Measurements from ENCODE around the gene KIFBP.

Gene KIFBP, protein sequence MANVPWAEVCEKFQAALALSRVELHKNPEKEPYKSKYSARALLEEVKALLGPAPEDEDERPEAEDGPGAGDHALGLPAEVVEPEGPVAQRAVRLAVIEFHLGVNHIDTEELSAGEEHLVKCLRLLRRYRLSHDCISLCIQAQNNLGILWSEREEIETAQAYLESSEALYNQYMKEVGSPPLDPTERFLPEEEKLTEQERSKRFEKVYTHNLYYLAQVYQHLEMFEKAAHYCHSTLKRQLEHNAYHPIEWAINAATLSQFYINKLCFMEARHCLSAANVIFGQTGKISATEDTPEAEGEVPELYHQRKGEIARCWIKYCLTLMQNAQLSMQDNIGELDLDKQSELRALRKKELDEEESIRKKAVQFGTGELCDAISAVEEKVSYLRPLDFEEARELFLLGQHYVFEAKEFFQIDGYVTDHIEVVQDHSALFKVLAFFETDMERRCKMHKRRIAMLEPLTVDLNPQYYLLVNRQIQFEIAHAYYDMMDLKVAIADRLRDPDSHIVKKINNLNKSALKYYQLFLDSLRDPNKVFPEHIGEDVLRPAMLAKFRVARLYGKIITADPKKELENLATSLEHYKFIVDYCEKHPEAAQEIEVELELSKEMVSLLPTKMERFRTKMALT

DNA sequence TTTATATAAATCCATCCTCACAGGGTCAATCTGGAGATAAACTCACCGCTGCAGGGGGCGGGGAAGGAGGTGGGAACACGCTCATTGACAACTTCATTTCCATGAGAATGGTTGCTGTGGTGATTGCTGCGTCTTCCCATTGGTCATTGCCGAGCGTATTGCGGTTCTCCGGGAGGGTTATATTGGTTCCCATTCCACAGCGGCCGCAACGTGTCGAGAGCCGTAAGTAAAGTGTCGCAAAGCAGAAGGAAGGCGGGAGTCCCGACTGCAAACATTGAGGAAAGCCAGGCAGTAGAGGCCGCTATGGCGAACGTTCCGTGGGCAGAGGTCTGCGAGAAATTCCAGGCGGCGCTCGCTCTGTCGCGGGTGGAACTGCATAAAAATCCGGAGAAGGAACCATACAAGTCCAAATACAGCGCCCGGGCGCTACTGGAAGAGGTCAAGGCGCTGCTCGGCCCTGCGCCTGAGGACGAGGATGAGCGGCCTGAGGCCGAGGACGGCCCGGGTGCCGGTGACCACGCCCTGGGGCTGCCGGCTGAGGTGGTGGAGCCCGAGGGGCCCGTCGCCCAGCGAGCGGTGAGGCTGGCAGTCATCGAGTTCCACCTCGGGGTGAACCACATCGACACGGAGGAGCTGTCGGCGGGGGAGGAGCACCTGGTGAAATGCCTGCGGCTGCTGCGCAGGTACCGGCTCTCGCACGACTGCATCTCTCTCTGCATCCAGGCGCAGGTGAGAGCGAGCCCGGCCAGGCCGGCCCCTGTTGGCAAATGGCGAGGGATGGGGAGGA is at the start of gene KIFBP:
KIFBP (plus strand) TSS at position 274 of the 787 bp plus-strand sequence; CDS start at position 304, 30 bp downstream.
- TF ChIP-seq TCF12 (IDR thresholded peaks at IDR 0.05; ENCODE audit: low read depth), result no peak
- TF ChIP-seq CEBPB (IDR thresholded peaks at IDR 0.05), result peak; percentile 5; the same call in 1 of the 2 replicates
- peak; percentile 20; the same call in 1 of the 2 replicates for TF ChIP-seq EP300 (IDR thresholded peaks at IDR 0.05; ENCODE audit: borderline replicate concordance)
- TF ChIP-seq CREB1 (IDR thresholded peaks at IDR 0.05; ENCODE audit: low read depth), result peak; percentile 54; the same call in 1 of the 2 replicates
- peak; percentile 25; the same call in 1 of the 2 replicates for TF ChIP-seq RAD21 (IDR thresholded peaks at IDR 0.05; ENCODE audit: low read depth)
- TF ChIP-seq ZBTB7A (IDR thresholded peaks at IDR 0.05; ENCODE audit: low read depth), result no peak
- TF ChIP-seq FOXM1 (IDR thresholded peaks at IDR 0.05; ENCODE audit: borderline replicate concordance, low read depth), result no peak
- TF ChIP-seq, protein P1, sequence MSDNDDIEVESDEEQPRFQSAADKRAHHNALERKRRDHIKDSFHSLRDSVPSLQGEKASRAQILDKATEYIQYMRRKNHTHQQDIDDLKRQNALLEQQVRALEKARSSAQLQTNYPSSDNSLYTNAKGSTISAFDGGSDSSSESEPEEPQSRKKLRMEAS (IDR thresholded peaks at IDR 0.05), result peak; percentile 63; the same call in 1 of the 2 replicates
- peak; percentile 75 for TF ChIP-seq TEAD4 (IDR thresholded peaks at IDR 0.05)
- TF ChIP-seq NFIC (IDR thresholded peaks at IDR 0.05), result no peak
- peak; percentile 80 for TF ChIP-seq TAF1 (IDR thresholded peaks at IDR 0.05; ENCODE audit: low read depth)
- TF ChIP-seq, protein P2, sequence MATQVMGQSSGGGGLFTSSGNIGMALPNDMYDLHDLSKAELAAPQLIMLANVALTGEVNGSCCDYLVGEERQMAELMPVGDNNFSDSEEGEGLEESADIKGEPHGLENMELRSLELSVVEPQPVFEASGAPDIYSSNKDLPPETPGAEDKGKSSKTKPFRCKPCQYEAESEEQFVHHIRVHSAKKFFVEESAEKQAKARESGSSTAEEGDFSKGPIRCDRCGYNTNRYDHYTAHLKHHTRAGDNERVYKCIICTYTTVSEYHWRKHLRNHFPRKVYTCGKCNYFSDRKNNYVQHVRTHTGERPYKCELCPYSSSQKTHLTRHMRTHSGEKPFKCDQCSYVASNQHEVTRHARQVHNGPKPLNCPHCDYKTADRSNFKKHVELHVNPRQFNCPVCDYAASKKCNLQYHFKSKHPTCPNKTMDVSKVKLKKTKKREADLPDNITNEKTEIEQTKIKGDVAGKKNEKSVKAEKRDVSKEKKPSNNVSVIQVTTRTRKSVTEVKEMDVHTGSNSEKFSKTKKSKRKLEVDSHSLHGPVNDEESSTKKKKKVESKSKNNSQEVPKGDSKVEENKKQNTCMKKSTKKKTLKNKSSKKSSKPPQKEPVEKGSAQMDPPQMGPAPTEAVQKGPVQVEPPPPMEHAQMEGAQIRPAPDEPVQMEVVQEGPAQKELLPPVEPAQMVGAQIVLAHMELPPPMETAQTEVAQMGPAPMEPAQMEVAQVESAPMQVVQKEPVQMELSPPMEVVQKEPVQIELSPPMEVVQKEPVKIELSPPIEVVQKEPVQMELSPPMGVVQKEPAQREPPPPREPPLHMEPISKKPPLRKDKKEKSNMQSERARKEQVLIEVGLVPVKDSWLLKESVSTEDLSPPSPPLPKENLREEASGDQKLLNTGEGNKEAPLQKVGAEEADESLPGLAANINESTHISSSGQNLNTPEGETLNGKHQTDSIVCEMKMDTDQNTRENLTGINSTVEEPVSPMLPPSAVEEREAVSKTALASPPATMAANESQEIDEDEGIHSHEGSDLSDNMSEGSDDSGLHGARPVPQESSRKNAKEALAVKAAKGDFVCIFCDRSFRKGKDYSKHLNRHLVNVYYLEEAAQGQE (IDR thresholded peaks at IDR 0.05; ENCODE audit: low read depth), result 0 out of 2 replicates have a peak, but pooled peaks have one; percentile 7
- peak; percentile 85 for TF ChIP-seq YY1 (IDR thresholded peaks at IDR 0.05; ENCODE audit: low read depth)

DNA sequence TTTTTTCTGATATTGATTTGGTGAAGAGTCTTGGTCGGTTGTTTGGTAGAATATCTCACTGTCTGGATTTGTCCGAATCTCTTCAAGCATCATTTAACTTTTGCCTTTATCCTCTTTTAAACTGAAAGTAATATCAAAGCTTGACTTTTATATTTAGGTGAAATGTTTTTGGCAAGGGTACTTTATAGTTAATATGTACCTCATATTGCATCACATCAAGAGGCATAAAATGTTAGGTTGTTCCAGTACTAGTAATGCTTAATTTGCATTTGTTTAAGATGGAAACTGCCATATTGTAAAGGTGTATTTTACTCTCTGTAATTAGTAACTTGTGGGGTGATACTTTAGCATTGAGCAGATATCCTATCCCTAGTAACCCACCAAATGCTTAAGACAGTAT is 49.7 kb upstream of the KIFBP start:
- TF ChIP-seq, protein P3, sequence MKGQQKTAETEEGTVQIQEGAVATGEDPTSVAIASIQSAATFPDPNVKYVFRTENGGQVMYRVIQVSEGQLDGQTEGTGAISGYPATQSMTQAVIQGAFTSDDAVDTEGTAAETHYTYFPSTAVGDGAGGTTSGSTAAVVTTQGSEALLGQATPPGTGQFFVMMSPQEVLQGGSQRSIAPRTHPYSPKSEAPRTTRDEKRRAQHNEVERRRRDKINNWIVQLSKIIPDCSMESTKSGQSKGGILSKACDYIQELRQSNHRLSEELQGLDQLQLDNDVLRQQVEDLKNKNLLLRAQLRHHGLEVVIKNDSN (IDR thresholded peaks at IDR 0.05), result no peak
- no peak for TF ChIP-seq FOXM1 (IDR thresholded peaks at IDR 0.05; ENCODE audit: borderline replicate concordance, low read depth)
- no peak for TF ChIP-seq YY1 (IDR thresholded peaks at IDR 0.05; ENCODE audit: low read depth)
- TF ChIP-seq, protein P1 (IDR thresholded peaks at IDR 0.05), result no peak
- TF ChIP-seq TEAD4 (IDR thresholded peaks at IDR 0.05), result no peak
- no peak for TF ChIP-seq ZBTB7A (IDR thresholded peaks at IDR 0.05; ENCODE audit: low read depth)
- no peak for TF ChIP-seq NFIC (IDR thresholded peaks at IDR 0.05)
- TF ChIP-seq, protein P2 (IDR thresholded peaks at IDR 0.05; ENCODE audit: low read depth), result no peak
- TF ChIP-seq EGR1 (IDR thresholded peaks at IDR 0.05), result no peak
- TF ChIP-seq RAD21 (IDR thresholded peaks at IDR 0.05; ENCODE audit: low read depth), result no peak
- no peak for TF ChIP-seq TCF12 (IDR thresholded peaks at IDR 0.05; ENCODE audit: low read depth)
- TF ChIP-seq TAF1 (IDR thresholded peaks at IDR 0.05; ENCODE audit: low read depth), result no peak
- no peak for TF ChIP-seq CREB1 (IDR thresholded peaks at IDR 0.05; ENCODE audit: low read depth)
- TF ChIP-seq CEBPB (IDR thresholded peaks at IDR 0.05), result no peak
- no peak for TF ChIP-seq EP300 (IDR thresholded peaks at IDR 0.05; ENCODE audit: borderline replicate concordance)

DNA sequence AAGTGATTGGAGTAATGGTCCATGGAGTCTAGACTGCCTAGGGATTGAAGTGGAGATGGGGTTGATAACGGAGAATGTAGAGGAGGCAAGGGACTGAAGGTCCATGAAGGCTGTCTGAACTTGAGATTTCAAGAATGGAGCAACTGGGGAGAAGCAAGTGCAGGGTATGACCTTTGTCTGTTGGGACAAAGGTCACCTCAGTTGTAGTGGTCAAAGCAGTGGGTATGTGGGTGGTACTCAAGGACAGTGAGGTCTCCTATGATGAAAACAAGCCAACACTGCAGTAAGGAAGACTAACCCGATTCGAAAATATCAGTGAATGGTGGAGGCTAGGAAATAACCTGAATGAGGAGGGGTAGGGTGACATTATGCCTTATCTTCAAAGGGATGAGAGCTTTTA is 38.0 kb upstream of the KIFBP start:
- TF ChIP-seq ZBTB7A (IDR thresholded peaks at IDR 0.05; ENCODE audit: low read depth) (no peak), YY1 (IDR thresholded peaks at IDR 0.05; ENCODE audit: low read depth) (no peak), TCF12 (IDR thresholded peaks at IDR 0.05; ENCODE audit: low read depth) (no peak), NFIC (IDR thresholded peaks at IDR 0.05) (no peak)
- TF ChIP-seq, protein P1 (IDR thresholded peaks at IDR 0.05), result no peak

DNA sequence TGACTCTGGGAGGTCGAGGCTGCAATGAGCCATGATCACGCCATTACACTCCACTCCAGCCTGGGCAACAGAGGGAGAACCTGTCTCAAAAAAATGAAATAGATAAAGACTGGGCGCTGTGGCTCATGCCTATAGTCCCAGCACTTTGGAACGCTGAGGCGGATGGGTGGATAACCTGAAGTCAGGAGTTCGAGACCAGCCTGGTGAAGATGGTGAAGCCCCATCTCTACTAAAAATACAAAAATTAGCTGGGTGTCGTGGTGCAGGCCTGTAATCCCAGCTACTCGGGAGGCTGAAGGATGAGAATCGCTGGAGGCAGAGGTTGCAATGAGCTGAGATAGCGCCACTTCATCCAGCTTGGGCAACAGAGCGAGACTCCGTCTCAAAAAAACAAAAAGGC is 33.7 kb upstream of the KIFBP start:
- TF ChIP-seq TEAD4 (IDR thresholded peaks at IDR 0.05) (no peak), CEBPB (IDR thresholded peaks at IDR 0.05) (no peak), EP300 (IDR thresholded peaks at IDR 0.05; ENCODE audit: borderline replicate concordance) (no peak)
- TF ChIP-seq, protein P1 (IDR thresholded peaks at IDR 0.05), result no peak

DNA sequence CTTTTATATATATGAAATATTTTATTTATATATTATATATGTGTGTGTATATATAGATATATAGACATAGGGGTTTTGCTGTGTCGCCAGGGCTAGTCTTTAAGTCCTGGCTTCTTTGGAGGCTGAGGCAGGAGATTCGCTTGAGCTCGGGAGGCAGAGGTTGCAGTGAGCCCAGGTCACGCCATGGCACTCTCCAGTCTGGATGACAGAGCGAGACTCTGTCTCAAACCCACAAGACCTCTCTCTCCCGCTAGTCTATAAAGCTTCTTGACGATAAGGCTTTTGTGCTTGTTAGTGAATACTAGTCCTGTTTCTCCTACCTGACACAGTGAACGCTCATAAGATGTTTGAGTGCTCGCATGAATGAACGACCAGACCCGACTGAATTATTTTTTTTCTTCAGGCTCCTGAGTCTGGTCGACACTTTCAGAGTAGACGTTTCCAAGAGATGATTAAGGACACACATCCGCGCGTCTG is 33.2 kb upstream of the KIFBP start:
- no peak for TF ChIP-seq CREB1 (IDR thresholded peaks at IDR 0.05; ENCODE audit: low read depth)
- no peak for TF ChIP-seq ZBTB7A (IDR thresholded peaks at IDR 0.05; ENCODE audit: low read depth)
